ENCODE results near the gene TNFRSF1B. TPM values are rescaled to one million over a fixed set of nuclear protein-coding genes. Genes with fewer than 3 reads are reported as not detected.

Gene TNFRSF1B
- total RNA-seq: 3.0 and 10.6 TPM in 2 replicates

DNA sequence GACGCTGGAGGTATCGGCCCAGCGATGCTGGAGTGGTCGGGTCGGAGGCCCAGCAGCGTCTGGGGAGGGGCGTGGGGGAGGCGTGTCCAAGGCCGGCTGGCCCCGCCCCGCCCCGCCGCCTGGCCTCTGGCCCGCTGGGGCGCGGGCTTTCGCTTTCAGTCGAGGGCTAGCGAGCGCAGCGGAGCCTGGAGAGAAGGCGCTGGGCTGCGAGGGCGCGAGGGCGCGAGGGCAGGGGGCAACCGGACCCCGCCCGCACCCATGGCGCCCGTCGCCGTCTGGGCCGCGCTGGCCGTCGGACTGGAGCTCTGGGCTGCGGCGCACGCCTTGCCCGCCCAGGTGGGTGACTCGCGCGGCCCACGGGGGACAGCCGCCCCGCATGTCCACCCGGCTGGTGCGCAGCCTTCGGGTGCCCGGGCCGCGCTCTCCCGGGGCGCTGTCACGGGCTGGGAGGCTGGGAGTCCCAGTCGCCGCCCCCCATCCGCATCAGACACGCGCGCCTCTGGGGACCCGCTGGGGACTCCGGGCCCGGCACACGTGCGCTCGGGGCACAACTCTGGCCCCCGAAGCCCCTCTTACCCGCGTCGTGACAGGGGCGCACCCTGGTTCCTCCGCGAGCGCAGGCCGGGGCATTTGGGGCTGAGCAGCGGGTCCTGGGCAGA lies at the start of gene TNFRSF1B:
TNFRSF1B (plus strand) TSS at position 158 of the 659 bp plus-strand sequence; CDS start at position 259, 101 bp downstream.

DNA sequence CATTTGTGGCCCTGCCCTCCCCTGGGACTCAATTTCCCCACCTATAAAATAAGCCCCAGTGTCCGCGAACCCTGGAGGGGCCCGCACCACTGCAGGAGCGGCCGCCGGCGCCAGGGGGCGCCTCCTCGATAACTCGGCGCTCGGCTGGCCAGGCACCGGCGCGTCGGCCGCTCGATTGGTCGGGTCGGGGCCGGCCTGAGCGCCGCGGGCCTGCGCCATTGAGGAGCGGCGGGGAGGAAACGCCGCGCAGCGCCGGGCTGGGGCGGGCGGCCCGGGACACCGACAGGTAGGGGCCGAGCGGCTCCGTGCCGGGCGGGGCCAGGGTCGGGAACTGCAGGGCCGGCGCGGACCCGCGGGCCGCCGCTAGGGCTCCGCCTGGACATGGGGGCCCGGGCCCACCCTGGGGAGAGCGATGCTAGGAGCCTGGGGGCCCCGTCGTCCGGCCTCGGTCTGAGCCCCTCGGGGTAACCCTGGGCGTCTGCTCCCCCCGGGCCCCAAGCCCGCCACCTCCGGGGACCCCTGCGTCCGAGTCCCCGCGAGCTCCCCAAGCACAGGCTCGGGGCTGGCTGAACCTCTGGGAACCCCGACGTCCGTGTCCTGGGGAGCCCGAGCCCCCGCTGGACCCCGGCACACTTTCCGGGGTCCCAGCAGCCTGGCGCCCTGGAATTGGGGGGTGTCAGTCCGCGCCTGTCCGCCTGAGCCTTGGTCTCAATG lies 63.2 kb downstream of the TNFRSF1B start, which contains the start of gene VPS13D:
VPS13D (plus strand) TSS at position 196 of the 714 bp plus-strand sequence. CDS start 4,237 bp downstream, outside the sequence.

Other genes with a start within 250 kb of the TNFRSF1B start
- gene KIAA2013, start 240.6 kb upstream of the TNFRSF1B start, total RNA-seq: 96.2 and 122 TPM in 2 replicates
- gene PLOD1, start 232.3 kb upstream of the TNFRSF1B start, total RNA-seq: 1,035 and 1,503 TPM in 2 replicates
- 54.9 and 79.9 TPM in 2 replicates for gene MFN2, start 186.5 kb upstream of the TNFRSF1B start, total RNA-seq
- 24.1 and 27.0 TPM in 2 replicates for gene MIIP, start 147.5 kb upstream of the TNFRSF1B start, total RNA-seq
- gene TNFRSF8, start 103.7 kb upstream of the TNFRSF1B start, total RNA-seq: 0.60 TPM in 1 of 2 replicates, not detected in the other
- 48.5 and 56.7 TPM in 2 replicates for gene VPS13D, start 63.0 kb downstream of the TNFRSF1B start, total RNA-seq